T-helper 22 cell (primary cell): ENCODE data around the gene ABCB11.
"Not testable (repeated sequence)": the region's sequence is repeated elsewhere in the genome, so short reads cannot be mapped to it uniquely, and the experiment has no call there.

Source experiments
- DNase-seq: peaks from one replicate; pipeline ENCODE4 v3.0.0-alpha.2; 2020; ENCODE audit warnings: low read depth

The ABCB11 gene

DNA sequence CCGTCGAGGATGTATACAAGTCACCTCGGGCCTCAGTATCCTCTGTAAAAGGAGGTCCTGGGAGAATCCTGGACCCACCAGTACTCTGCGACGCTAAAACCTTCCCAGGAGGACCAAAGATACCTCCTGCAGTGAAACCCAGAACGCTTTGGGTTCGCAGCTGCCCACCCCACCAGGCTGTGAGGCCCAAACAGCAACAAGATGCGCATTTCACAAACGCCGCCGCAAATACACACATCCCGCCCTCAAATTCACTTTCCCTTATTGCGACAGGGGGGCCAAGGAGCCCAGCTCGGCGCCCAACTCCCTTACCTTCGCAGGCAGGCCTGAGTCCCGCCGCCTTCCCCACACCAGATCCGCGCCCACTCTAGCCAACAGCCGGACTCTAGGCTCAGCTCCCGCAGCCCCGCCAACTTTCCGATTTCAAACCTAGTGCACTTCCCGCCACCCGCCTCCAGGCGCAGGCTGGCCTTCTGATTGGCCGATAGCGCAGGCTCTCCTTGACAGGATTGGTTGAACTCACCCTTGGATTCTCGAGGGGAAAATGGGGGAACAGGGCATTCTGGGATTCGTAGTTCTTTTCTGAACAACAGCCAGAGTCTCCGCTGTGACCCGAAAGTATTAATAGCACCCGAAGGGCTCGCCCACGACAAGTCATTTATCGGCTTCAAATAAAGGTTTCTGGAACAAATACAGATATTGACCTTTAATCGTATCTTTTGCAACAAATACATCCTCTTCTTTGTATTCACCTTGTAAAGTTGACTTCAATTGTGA, 140.9 kb downstream of the ABCB11 start, which contains the start of gene SPC25:
TSS of gene SPC25 (minus strand) at position 425 of the 777 bp plus-strand sequence. CDS start 911 bp downstream, outside the sequence.
- peak; percentile 77 for DNase-seq

DNA sequence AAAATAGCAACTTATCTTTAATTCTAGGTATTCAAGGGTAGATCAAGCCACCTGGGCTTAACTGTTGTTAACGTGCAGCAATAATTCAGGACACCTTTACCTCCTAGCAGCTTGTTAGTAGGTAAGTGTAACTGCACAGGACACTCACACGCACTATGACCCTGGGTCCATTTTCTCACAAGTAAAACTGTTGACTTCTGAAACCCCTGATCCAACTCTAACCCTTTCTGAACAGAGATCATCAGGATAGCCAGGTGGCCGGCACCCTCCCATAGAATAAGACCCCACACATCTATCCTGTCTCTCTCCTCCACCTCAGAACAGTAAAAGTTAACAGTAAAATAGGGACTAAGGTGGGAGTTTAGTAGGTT, 141.5 kb downstream of the ABCB11 start:
- no peak for DNase-seq

DNA sequence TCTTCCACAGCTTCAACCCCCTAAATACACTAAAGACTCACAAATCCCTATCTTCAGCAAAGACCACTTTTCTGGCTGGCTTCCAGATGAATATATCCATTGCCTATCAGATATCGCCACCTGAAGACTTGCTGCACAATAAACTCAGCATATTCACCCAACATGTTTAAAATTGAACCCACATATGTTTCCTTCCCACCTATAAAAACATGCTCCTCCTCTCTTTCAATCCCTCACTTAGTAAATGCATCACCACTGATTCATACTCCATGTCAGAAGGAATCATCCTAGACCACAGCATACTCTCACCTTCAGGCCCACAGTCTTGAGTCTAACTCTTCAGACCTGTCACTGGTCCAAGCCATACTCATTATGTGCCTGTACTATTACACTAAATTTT, 146.1 kb downstream of the ABCB11 start:
- no peak for DNase-seq

DNA sequence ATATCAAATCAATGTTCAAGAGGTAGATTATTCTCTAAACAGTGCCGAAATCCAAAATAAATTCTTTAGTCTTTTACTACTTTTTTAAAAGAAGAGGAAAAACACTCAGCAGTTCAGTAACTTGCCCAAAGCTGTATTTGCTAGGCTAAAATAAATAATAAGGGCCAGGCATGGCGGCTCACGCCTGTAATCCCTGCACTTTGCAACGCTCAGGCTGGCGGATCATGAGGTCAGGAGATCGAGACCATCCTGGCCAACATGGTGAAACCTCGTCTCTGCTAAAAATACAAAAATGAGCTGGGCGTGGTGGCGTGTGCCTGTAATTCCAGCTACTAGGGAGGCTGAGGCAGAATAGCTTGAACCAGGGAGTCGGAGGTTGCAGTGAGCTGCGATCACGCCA, 149.0 kb downstream of the ABCB11 start:
- DNase-seq = not testable (repeated sequence)

DNA sequence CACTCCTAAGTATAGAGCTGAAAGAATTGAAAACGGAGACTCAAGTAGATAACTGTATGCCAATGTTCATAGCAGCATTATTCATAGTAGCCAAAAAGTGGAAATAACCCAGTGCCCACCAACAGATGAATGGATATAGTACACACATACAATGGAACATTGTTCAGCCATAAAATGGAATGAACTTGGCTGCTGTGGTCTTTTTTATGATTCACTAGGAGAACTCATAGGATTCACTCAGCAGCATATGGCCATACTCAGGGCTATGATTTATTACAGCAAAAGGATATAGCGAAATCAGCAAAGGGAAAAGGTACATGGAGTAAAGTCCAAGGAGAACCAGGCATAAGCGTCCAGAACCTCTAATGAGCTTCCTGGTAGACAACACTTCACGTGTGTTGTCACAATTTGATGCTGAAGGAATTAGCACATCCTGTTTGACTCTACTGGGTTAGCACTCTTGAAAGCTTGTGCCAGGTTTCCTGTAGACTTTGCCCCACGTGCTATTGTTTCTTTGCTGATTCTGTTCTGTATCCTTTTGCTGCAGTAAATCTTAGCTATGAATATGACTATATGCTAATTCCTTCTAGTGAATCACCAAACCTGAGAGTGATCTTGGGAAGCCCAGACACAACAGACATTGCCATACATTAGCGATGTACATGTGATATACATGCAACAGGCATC, 156.6 kb downstream of the ABCB11 start:
- DNase-seq = no peak

DNA sequence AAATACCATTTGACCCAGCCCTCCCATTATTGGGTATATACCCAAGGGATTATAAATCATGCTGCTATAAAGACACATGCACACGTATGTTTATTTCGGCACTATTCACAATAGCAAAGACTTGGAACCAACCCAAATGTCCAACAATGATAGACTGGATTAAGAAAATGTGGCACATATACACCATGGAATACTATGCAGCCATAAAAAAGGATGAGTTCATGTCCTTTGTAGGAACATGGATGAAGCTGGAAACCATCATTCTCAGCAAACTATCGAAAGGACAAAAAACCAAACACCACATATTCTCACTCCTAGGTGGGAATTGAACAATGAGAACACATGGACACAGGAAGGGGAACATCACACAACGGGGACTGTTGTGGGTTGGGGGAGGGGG, 160.3 kb downstream of the ABCB11 start:
- not testable (repeated sequence) for DNase-seq
